Endothelial cell (in vitro differentiated cells): ENCODE measurements around the gene HIF1AN. TPM values are rescaled to one million over a fixed set of nuclear protein-coding genes. Genes with fewer than 3 reads are reported as not detected.

Experiments
- DNase-seq: peaks from one replicate; pipeline ENCODE4 v3.0.0; 2021; ENCODE audit warnings: low spot score
- H3K27ac Mint-ChIP-seq: one replicate; pipeline ENCODE4 v1.8.0; 2021; ENCODE audit warnings: mixed read lengths, inconsistent platforms; ENCODE audit not compliant: unreplicated experiment
- H3K27me3 Mint-ChIP-seq: one replicate; pipeline ENCODE4 v1.8.0; 2021; ENCODE audit warnings: mild to moderate bottlenecking, moderate library complexity, mixed read lengths, inconsistent platforms; ENCODE audit not compliant: unreplicated experiment
- H3K36me3 Mint-ChIP-seq: one replicate; pipeline ENCODE4 v1.8.0; 2021; ENCODE audit warnings: mild to moderate bottlenecking, low read depth, mixed read lengths, inconsistent platforms; ENCODE audit not compliant: unreplicated experiment
- H3K4me1 Mint-ChIP-seq: one replicate; pipeline ENCODE4 v1.8.0; 2021; ENCODE audit warnings: mild to moderate bottlenecking, mixed read lengths, inconsistent platforms; ENCODE audit not compliant: unreplicated experiment
- H3K4me3 Mint-ChIP-seq: one replicate; pipeline ENCODE4 v1.8.0; 2021; ENCODE audit warnings: mild to moderate bottlenecking, mixed read lengths, inconsistent platforms; ENCODE audit not compliant: unreplicated experiment
- H3K9me3 Mint-ChIP-seq: one replicate; pipeline ENCODE4 v1.8.0; 2021; ENCODE audit warnings: mixed read lengths, inconsistent platforms; ENCODE audit not compliant: unreplicated experiment
- total RNA-seq: library from RNA; stranded (reverse); fragmentation: NEBNext Ultra II Directional; extraction: Animal tissue kit (Norgen Biotek cat#: 25700); gene quantifications from one replicate; pipeline ENCODE4 v1.2.1, GENCODE V29; 2021; ENCODE audit not compliant: unreplicated experiment
- TF ChIP-seq, protein P1 (sequence below): fragments of 200-600 bp; sonication (generic); IDR thresholded peaks from one replicate; pipeline ENCODE4 v1.5.0; 2021; ENCODE audit warnings: antibody characterized with exemption; ENCODE audit not compliant: unreplicated experiment

The HIF1AN gene
- total RNA-seq, 1 donor from 2014 or later = 44.4 TPM

DNA sequence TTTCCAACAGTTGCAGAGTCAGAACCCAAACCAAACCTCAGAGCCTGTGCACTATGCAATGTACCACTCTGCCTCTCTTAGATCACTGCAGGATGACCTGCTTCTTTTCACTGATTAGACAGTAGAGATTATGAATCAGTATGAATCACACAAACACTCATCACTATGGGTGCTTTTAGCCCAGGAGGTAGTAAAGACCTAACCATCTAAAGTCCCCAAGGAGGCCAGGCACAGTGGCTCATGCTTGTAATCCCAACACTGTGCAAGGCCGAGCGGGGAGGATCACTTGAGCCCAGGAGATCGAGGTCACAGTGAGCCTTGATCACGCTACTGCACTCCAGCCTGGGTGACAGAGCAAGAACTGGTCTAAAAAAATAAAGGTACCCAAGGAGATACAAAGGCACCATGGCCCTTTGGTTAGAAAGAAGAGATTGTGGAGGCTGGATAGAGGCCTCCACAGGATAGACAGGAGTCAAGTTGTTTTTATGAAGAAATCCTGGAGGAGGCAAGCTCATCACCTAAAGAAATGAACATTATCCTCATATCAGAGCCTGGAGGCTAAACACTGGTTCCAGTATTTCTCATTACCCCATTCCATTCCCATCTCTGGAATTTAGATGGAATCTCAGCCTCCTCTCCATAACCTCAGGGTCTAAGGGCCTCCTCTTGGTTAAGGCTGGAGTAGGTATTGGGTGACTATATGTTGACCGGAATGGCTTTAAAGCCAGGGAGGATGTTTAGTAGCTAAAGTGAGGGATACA lies 29.0 kb upstream of the HIF1AN start:
- Mint-ChIP-seq H3K4me1 (peaks cover 8% of the 10 kb centered on the region), H3K9me3 (no peaks in the 10 kb centered on the region), H3K27me3 (no peaks in the 10 kb centered on the region), H3K4me3 (no peak overlapping the region), H3K27ac (no peak overlapping the region), H3K36me3 (peaks cover 17% of the 10 kb centered on the region)
- DNase-seq = no peak
- TF ChIP-seq, protein P1, sequence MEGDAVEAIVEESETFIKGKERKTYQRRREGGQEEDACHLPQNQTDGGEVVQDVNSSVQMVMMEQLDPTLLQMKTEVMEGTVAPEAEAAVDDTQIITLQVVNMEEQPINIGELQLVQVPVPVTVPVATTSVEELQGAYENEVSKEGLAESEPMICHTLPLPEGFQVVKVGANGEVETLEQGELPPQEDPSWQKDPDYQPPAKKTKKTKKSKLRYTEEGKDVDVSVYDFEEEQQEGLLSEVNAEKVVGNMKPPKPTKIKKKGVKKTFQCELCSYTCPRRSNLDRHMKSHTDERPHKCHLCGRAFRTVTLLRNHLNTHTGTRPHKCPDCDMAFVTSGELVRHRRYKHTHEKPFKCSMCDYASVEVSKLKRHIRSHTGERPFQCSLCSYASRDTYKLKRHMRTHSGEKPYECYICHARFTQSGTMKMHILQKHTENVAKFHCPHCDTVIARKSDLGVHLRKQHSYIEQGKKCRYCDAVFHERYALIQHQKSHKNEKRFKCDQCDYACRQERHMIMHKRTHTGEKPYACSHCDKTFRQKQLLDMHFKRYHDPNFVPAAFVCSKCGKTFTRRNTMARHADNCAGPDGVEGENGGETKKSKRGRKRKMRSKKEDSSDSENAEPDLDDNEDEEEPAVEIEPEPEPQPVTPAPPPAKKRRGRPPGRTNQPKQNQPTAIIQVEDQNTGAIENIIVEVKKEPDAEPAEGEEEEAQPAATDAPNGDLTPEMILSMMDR = no peak

DNA sequence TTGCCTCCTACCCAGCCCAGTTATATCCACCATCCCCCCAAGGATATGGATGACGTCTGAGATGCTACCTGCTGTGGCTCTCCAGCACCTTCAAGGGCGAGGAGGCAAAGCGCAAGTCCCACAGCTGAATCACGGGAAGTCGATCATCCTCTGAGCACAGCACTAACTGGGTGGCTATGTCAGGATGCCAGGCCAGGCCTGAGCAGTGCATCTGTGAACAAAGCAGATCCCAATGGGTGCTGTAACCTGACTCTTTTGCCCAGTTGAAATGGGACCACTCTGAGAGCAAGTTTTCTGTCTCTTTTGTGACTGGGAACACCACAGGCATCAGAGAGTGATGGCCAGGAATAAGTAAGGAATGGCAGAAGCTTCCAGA lies 28.4 kb upstream of the HIF1AN start:
- no peak overlapping the region for H3K27ac Mint-ChIP-seq
- TF ChIP-seq, protein P1 = no peak
- H3K4me1 Mint-ChIP-seq = peaks cover 7% of the 10 kb centered on the region
- H3K4me3 Mint-ChIP-seq = no peak overlapping the region
- H3K9me3 Mint-ChIP-seq = no peaks in the 10 kb centered on the region
- H3K36me3 Mint-ChIP-seq = peaks cover 15% of the 10 kb centered on the region
- DNase-seq = no peak
- H3K27me3 Mint-ChIP-seq = no peaks in the 10 kb centered on the region

DNA sequence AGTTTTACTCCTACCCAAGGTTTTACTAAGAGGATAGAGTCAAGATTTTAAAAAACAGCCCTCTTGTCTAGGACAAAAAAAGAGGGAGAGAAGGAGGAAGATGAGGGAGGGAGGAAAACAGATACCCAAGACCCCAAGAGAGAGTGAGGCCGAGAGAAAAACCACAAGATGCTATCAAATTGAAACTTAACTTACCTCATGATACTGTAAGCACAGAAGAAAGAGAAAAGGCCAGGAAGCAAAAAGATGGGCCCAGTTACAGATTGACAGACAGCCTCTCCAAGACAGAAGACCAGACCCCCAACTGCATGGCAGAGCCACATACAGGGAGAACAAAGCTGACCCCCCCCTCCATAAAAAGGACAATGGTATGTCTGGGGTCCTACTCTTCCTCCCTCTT lies 27.5 kb upstream of the HIF1AN start:
- H3K27ac Mint-ChIP-seq = no peak overlapping the region
- DNase-seq = no peak

DNA sequence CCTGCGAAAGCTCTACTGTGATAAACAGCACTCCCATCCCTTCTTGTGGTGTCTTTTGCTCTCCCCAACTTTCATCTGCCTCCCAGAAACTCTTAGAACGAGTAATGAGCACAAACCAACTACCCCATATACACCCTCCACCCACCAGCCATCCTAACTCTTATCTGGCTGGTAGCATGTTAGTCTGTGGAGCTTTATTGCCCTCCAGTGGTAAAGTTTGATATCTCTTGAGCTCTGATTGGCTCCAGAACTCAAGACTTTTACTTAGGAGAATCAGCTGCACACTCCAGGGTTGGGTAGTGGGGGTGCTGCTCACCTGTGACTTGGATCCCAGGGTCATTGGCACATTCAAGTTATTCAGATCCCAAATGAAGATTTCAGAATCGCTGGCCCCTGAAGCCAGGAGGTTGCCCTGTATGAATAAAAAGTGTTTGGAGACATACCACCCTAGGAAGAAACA lies 27.0 kb upstream of the HIF1AN start:
- DNase-seq = peak; percentile 48
- TF ChIP-seq, protein P1 = peak; percentile 46
- Mint-ChIP-seq H3K27me3 (no peaks in the 10 kb centered on the region), H3K4me1 (no peaks in the 10 kb centered on the region), H3K27ac (no peak overlapping the region), H3K36me3 (peaks cover 15% of the 10 kb centered on the region), H3K9me3 (no peaks in the 10 kb centered on the region), H3K4me3 (no peak overlapping the region)

More for the DNA sequence above, 27.5 kb upstream of the HIF1AN start:
- H3K4me3 Mint-ChIP-seq = no peak overlapping the region
- TF ChIP-seq, protein P1 = no peak
- no peaks in the 10 kb centered on the region for H3K27me3 Mint-ChIP-seq
- no peaks in the 10 kb centered on the region for H3K9me3 Mint-ChIP-seq
- no peaks in the 10 kb centered on the region for H3K4me1 Mint-ChIP-seq
- H3K36me3 Mint-ChIP-seq = peaks cover 15% of the 10 kb centered on the region

DNA sequence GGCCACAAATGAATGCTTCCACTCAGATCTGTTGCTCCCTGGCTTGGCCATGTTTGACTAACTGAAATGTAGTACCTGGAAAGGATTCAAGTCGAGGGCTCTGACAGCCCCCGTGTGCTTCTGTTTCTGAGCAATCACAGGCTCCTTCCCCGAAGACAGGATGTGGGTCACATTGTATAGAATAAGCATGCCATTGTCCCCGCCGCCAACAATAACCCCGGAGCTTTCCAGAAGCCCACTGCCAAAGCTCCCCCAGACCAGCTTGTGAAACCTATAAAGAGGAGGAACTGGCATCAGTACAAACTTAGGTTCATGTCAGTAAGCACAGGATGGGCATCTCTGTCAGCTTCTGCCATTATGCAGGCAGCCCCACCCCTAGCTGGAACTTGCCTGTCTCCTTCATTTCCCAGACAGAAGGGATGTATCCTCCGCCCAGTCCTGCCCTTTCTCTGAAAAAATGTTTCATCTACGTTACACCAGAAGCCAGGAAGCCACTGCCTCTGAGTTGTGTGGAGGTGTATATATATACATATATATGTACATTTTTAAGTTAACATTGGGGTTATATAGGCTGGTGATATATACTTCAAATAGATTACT lies 26.4 kb upstream of the HIF1AN start:
- Mint-ChIP-seq H3K9me3 (no peaks in the 10 kb centered on the region), H3K4me1 (no peaks in the 10 kb centered on the region), H3K36me3 (peaks cover 15% of the 10 kb centered on the region), H3K27ac (no peak overlapping the region), H3K27me3 (no peaks in the 10 kb centered on the region), H3K4me3 (no peak overlapping the region)
- no peak for DNase-seq
- TF ChIP-seq, protein P1 = no peak
